Measurements from ENCODE around the gene ATOH8.

The ATOH8 gene

DNA sequence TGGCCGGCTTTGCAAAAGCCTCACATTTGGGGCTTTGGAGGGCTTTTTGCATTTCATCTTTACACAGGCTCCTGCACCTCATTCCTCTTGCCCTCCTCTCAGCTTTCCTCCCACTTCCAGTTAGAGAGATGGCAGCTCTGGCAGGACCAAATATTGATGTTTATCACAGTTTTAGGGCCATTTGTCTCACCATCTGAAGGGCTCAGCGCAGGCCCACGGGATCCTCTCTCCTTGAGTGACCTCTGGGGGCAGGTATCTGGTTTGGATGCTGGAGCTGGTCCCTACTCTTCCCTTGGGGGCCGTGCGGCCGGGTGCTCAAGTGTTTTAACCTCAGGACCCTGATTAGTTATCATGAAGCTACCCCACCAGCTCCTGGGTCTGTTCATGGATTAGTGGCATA is 19.9 kb downstream of the ATOH8 start:
- no peak for DNase-seq

- no peak for DNase-seq
These were observed 20.6 kb downstream of the ATOH8 start for GRCh38 chr2:85774126-85774978.

GRCh38 chr2:85775406-85776381 is 21.9 kb downstream of the ATOH8 start:
- DNase-seq, result no peak

DNA sequence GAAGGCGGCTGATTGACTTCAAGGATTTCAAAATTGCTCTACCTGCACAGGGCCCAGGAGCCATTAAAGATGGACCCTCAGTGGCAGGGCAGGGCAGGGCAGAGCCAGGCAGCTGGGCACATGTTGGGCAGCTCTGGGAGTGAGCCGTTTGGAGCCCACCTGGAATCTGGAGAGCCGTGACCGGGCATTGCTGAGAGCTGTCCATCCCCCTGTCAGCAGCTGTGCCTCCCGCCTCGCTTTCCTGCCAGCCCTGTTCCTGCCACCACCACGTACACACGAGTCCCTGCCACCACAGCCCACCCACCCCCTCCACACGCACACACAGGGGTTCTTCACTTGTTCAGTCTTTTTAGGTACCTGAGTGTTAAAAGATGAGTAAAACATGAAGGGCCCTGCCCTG is 22.9 kb downstream of the ATOH8 start:
- no peak for DNase-seq

GRCh38 chr2:85777441-85777861 is 23.7 kb downstream of the ATOH8 start:
- DNase-seq, result no peak

GRCh38 chr2:85778646-85779379 is 25.0 kb downstream of the ATOH8 start:
- DNase-seq, result no peak

- no peak for DNase-seq
These were observed 26.0 kb downstream of the ATOH8 start for GRCh38 chr2:85779641-85780315.

DNA sequence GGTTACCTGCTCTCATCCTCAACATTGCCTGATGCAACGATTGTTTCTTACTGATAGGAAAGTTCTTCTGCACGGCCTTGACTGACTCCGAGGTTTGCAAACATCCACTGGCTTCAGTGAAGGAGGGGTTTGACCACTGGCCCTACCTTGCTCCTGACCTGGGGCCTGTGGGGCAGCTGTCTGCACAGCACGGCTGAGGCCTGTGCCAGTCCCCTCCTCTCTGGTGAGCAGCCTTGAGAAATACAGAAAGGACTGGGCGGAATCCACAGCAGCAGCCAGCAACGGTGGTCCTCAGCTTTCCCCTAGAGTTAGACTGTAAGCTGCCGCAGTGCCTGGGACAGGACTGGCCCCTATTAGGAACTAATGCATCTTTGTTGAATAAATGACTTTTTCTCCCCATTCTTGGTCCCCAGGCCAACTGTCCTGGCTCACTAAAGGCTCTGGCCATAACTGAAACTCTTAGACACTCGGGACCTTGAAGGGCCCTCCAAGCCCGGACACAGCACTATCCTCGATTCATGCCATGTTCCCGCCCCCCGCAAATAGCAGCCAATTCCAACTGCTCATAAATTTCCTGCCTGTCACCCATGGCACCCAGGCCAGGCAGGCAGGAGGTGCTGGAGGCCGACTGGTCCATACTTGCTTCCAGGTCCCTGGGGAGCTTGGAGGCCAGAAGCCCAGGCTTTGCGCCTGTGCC is 26.7 kb downstream of the ATOH8 start:
- no peak for DNase-seq

- DNase-seq, result no peak
These were observed 27.2 kb downstream of the ATOH8 start for GRCh38 chr2:85781013-85781332.

DNA sequence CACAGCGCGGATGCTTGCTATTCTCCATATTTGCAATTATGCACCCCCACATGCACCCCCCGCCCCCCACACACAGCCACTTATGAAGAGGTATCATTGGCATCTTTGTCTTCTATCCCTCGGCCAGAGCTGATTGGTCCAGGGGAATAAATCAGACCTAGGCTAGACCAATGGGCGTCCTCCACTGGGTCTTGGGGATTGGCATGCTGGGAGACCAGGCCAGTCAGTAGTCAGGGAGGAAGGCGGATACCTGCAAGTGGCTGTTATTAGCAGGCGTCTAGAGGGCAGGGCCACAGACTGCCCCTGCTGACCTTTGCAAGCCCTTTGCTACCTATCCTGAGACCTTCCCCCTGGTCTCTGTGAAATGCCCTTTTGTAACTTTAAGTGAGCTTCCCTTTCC is 30.0 kb downstream of the ATOH8 start:
- DNase-seq, result no peak

GRCh38 chr2:85784474-85784986 is 30.7 kb downstream of the ATOH8 start:
- no peak for DNase-seq

DNA sequence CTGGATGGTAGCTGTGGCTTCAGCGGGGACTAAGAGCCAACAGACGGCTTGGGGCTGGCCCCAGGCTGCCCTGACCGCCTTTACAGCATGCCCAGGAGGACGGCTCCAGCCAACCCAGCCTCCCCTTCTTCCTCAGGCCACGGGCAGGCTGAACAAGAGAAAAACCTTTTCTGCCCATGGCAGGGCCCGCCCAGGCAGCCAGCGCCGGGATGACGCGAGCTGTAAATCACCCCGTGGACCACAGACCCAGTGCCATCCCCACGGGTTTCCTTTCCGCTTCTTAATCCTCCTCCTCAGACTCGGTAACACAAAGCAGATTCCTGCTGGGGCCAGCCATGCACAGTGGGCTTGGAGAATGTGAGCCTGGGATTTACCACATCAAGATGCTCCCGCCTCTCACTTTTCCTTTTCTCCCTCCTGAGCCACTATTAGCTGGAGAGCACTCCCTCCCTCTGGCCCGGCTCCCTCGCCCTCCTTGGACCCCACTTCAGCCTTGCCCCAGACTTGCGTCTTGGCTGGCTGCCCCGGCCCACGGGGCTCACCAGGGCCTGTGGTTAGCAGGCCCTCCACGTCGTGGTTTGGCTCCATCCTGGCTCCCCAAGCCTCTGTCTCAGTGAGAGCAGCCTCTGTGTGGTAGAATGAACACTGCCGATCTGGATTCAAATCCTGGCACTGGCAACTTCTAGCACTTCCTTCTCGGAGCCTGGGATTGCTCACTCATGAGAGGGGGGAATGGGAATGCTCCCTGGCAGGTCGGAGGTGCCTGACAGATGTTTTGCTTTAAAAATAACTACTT is 31.4 kb downstream of the ATOH8 start:
- DNase-seq, result peak; percentile 41

GRCh38 chr2:85785871-85786270 is 32.1 kb downstream of the ATOH8 start:
- no peak for DNase-seq

GRCh38 chr2:85786444-85786843 is 32.7 kb downstream of the ATOH8 start:
- DNase-seq, result no peak

DNA sequence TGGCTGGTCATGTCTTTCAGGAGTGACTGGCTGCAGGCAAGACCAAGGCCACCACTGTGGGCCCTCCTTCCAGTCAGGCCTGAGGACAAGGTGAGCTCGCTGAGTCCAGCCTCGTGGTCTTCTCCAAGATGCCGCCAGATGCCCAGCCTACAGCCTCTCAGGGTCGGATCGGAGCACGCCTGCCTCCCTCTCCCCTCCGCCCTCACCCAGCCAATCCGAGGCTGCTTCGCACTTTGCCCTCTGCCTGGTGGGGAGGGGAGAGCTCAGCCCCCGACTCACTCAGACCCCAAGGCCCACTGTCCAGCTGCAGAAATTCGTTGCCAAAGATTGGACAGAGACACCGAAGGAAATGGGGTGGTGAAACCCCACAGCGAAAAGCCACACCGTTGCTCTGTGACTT is 33.1 kb downstream of the ATOH8 start:
- no peak for DNase-seq

GRCh38 chr2:85787282-85787980 is 33.6 kb downstream of the ATOH8 start:
- DNase-seq, result no peak

GRCh38 chr2:85787981-85788340 is 34.2 kb downstream of the ATOH8 start:
- no peak for DNase-seq

GRCh38 chr2:85788603-85789002 is 34.8 kb downstream of the ATOH8 start:
- no peak for DNase-seq

- no peak for DNase-seq
These were observed 35.5 kb downstream of the ATOH8 start for GRCh38 chr2:85789271-85789670.

DNA sequence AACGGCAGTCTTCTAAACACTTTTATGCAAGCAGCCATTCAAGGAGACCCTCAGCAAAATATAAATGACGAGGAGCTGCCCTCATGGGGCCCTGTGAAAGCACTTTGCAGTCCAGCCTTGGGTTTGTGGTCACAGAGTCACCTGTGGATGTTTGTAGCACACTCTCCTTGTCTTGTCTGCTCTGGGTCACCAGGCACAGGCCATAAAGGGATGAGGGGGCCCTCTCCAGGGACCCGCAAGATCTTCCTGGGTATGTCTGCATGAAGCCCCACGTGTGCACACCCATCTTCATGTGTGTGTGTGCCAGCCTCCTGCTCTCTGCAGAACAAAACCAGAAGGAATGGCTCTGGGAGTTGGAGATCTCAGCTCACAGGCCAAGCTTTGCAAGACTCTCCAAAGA is 36.2 kb downstream of the ATOH8 start:
- DNase-seq, result no peak
